ENCODE results near the gene SOS2. TPM values are rescaled to one million over a fixed set of nuclear protein-coding genes. Genes with fewer than 3 reads are reported as not detected.

Gene SOS2
- total RNA-seq, 2 experiments from 2014 or later: 16.5 to 25.2 TPM

DNA sequence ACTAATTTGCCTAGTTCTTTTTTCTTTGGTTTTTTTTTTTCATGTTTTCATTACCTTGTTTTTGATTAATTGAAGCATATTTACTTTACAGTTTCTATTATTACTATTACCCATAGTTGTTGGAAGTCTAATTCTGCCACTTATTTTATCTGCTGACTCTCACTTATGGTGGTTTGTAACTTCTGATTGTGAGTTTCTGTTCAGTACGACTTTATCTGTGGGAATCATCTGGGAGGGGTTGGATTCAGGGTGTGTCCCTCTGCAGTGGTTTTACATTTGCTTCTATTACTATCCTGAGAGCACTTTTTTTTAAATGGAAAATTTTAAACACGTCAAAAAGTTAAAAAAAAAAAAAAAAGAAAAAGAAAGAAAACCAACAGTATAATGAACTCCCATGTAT lies 26.4 kb upstream of the SOS2 start:
- Histone ChIP-seq H3K79me2 (ENCODE audit: insufficient read depth, low read depth, low read length) (no peaks in the 10 kb centered on the region), H3K27ac (ENCODE audit: low read depth, low read length, poor library complexity, severe bottlenecking) (no peak overlapping the region), H4K20me1 (ENCODE audit: insufficient read depth, low read length) (no peaks in the 10 kb centered on the region), H3K9me3 (ENCODE audit: low read length) (no peaks in the 10 kb centered on the region), H3K36me3 (ENCODE audit: insufficient read depth, low read length) (peaks cover 3% of the 10 kb centered on the region; the same call in 1 of the 2 replicates), H3K4me1 (ENCODE audit: insufficient read depth, low read length, poor library complexity, severe bottlenecking) (no peaks in the 10 kb centered on the region), H2AFZ (ENCODE audit: low read length) (no peak overlapping the region), H3K9me2 (ENCODE audit: insufficient read depth, low read length) (no peaks in the 10 kb centered on the region), H3K4me2 (ENCODE audit: low read length) (no peak overlapping the region), H3K4me3 (ENCODE audit: low read depth, low read length, poor library complexity, severe bottlenecking) (no peak overlapping the region)
- BruUV-seq (replicated peaks): no TSS peak
- no peak for DNase-seq (ENCODE audit: low spot score)
- POLR2A ChIA-PET: interaction anchor here (0.6 kb wide), 1 partner anchor 9 kb away, joined by 3 read pairs; no protein-coding TSS in a partner anchor
- TF ChIP-seq, protein P1, sequence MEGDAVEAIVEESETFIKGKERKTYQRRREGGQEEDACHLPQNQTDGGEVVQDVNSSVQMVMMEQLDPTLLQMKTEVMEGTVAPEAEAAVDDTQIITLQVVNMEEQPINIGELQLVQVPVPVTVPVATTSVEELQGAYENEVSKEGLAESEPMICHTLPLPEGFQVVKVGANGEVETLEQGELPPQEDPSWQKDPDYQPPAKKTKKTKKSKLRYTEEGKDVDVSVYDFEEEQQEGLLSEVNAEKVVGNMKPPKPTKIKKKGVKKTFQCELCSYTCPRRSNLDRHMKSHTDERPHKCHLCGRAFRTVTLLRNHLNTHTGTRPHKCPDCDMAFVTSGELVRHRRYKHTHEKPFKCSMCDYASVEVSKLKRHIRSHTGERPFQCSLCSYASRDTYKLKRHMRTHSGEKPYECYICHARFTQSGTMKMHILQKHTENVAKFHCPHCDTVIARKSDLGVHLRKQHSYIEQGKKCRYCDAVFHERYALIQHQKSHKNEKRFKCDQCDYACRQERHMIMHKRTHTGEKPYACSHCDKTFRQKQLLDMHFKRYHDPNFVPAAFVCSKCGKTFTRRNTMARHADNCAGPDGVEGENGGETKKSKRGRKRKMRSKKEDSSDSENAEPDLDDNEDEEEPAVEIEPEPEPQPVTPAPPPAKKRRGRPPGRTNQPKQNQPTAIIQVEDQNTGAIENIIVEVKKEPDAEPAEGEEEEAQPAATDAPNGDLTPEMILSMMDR (conservative IDR thresholded peaks at IDR 0.05; ENCODE audit: low read length): no peak
- no peak for TF ChIP-seq EZH2phosphoT487 (IDR thresholded peaks at IDR 0.05; ENCODE audit: borderline replicate concordance, low read depth, low read length)
- intact Hi-C loops (cut with micrococcal nuclease; ENCODE audit: unreplicated experiment): no loop called here
- CTCF ChIA-PET (ENCODE audit: unreplicated experiment): no interaction called here

DNA sequence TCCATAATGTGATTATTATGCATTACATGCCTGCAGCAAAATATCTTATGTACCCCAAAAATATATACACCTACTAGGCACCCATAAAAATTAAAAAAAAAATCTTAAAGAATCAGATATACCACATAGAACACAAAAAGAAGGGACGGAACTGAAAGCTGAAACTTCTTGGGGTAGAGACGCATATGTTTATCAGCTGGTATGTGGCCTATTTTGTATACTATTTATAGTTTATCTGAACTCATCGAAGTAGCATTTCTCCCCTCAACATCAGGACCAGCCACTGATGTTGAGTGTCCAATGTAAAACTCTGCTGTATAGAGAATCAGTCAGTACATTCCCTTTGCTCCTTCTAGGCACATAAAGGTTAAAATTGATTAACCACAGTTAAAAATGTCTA lies 22.9 kb upstream of the SOS2 start:
- H3K4me3 ChIP-seq (ENCODE audit: low read depth, low read length, poor library complexity, severe bottlenecking): no peak overlapping the region
- H3K4me2 ChIP-seq (ENCODE audit: low read length): no peak overlapping the region
- TF ChIP-seq, protein P1 (conservative IDR thresholded peaks at IDR 0.05; ENCODE audit: low read length): no peak
- TF ChIP-seq EZH2phosphoT487 (IDR thresholded peaks at IDR 0.05; ENCODE audit: borderline replicate concordance, low read depth, low read length): no peak
- POLR2A ChIA-PET: interaction anchor here (0.5 to 0.6 kb wide), 3 partner anchors 17 to 393 kb away, joined by 3 to 6 read pairs (median 3); no protein-coding TSS in a partner anchor
- no peaks in the 10 kb centered on the region for H3K79me2 ChIP-seq (ENCODE audit: insufficient read depth, low read depth, low read length)
- H3K9me3 ChIP-seq (ENCODE audit: low read length): no peaks in the 10 kb centered on the region
- H3K9me2 ChIP-seq (ENCODE audit: insufficient read depth, low read length): no peaks in the 10 kb centered on the region
- H4K20me1 ChIP-seq (ENCODE audit: insufficient read depth, low read length): no peaks in the 10 kb centered on the region
- intact Hi-C loops (cut with micrococcal nuclease; ENCODE audit: unreplicated experiment): no loop called here
- no peak for DNase-seq (ENCODE audit: low spot score)
- no TSS peak for BruUV-seq (replicated peaks)
- 0 out of 2 replicates have a peak, but pooled peaks cover 3% of the 10 kb centered on the region for H3K36me3 ChIP-seq (ENCODE audit: insufficient read depth, low read length)
- no peak overlapping the region for H2AFZ ChIP-seq (ENCODE audit: low read length)
- CTCF ChIA-PET (ENCODE audit: unreplicated experiment): no interaction called here
- no peaks in the 10 kb centered on the region for H3K4me1 ChIP-seq (ENCODE audit: insufficient read depth, low read length, poor library complexity, severe bottlenecking)
- no peak overlapping the region for H3K27ac ChIP-seq (ENCODE audit: low read depth, low read length, poor library complexity, severe bottlenecking)

DNA sequence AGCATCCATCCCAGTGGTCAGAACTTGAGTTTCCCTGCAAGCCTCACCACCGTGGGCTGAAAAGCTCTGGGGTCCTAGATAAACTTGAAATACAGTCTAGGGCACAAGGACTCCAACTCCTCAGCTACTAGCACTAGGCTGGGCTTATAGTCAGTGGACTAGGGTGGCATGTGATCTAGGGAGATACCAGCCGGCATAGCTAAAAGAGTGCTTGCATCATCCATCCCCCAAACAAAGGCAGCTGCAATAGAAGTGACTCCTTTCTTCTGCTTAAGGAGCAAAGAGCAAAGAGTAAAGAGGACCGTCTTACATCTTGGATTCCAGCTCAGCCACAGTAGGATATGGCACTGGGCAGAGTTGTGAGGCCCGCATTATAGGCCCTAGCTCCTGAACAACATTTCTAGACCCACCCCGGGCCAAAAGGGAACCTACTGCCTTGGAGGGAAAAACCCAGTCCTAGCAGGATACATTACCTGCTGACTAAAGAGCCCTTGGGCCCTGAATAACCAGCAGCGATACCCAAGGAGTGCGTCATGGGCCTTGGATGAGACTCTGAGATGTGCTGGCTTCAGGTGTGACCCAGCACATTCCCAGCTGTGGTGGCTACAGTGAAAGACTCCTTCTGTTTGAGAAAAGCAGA lies 17.9 kb upstream of the SOS2 start:
- Histone ChIP-seq H3K79me2 (ENCODE audit: insufficient read depth, low read depth, low read length) (no peaks in the 10 kb centered on the region), H3K4me1 (ENCODE audit: insufficient read depth, low read length, poor library complexity, severe bottlenecking) (no peaks in the 10 kb centered on the region), H3K36me3 (ENCODE audit: insufficient read depth, low read length) (peaks cover 10% of the 10 kb centered on the region; the same call in 1 of the 2 replicates), H3K27ac (ENCODE audit: low read depth, low read length, poor library complexity, severe bottlenecking) (no peak overlapping the region), H2AFZ (ENCODE audit: low read length) (no peak overlapping the region), H4K20me1 (ENCODE audit: insufficient read depth, low read length) (no peaks in the 10 kb centered on the region), H3K9me2 (ENCODE audit: insufficient read depth, low read length) (no peaks in the 10 kb centered on the region), H3K4me3 (ENCODE audit: low read depth, low read length, poor library complexity, severe bottlenecking) (no peak overlapping the region), H3K4me2 (ENCODE audit: low read length) (no peak overlapping the region), H3K9me3 (ENCODE audit: low read length) (no peaks in the 10 kb centered on the region)
- CTCF ChIA-PET (ENCODE audit: unreplicated experiment): no interaction called here
- DNase-seq (ENCODE audit: low spot score): no peak
- no peak for TF ChIP-seq EZH2phosphoT487 (IDR thresholded peaks at IDR 0.05; ENCODE audit: borderline replicate concordance, low read depth, low read length)
- TF ChIP-seq, protein P1 (conservative IDR thresholded peaks at IDR 0.05; ENCODE audit: low read length): no peak
- intact Hi-C loops (cut with micrococcal nuclease; ENCODE audit: unreplicated experiment): no loop called here
- POLR2A ChIA-PET: interaction anchor here (0.6 to 1.4 kb wide), 4 partner anchors 28 to 130 kb away, joined by 3 to 6 read pairs (median 4); no protein-coding TSS in a partner anchor
- BruUV-seq (replicated peaks): no TSS peak

Measured in OCI-LY7 (cell line).